Stimulated activated CD8-positive, alpha-beta memory T cell treated with anti-CD3 and anti-CD28 coated beads, Interleukin-15, amount 100 ng/mL, for 4 hours (primary cell): ENCODE data around the gene COG3.
"Not testable (repeated sequence)": the region's sequence is repeated elsewhere in the genome, so short reads cannot be mapped to it uniquely, and the experiment has no call there.

Source experiments
- DNase-seq, 2 donors: peaks; one replicate each; pipeline ENCODE4 v3.0.0-alpha.2; 2020; ENCODE audit warnings: low read depth in 2 of 2

COG3 gene

GRCh38 chr13:45464687-45465453, at the start of gene COG3:
COG3 (plus strand) TSS chr13:45464939; CDS start chr13:45465037, 98 bp downstream.
- DNase-seq = peak; percentile 86 to 90

GRCh38 chr13:45415112-45415511, 49.6 kb upstream of the COG3 start:
- DNase-seq = no peak

GRCh38 chr13:45416516-45417128, 48.1 kb upstream of the COG3 start:
- DNase-seq = no peak

DNA sequence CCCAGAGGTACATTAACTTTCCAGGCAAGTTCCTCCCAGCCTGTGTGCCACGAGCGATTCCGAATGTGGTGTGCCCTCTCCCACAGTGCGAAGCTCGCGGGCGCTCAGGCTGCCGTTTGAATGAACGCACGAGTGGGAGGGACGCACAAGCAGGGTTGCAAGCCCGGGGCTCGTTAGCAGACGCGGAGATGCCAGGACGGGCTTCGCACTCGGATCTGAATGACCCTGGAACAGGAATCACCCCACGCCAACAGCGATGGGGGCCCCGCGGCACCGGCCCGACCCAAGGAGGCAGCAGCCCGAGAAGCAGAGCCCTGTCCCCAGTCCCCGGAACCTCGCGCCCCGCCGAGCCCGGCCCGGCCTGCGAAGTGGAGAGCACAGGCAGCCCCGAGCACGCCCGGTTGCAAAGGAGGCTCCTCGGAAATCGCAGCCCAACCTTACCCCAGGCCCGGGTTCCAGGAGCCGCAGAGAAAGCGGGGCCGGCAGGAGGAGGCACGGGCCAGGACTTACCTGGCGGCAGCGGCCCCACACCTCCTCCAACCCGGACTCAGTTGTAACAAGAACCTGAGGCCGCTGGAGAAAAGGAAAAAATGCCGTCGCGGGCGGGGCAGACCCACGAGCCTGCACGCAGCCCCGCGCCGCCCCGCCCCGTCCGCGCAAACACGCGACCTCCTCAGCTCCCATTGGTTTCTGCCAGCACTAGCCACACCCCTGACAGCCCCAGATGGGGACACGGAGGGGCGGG, 46.8 kb upstream of the COG3 start, which contains the start of gene SLC25A30:
Gene SLC25A30 (minus strand): TSS at position 584 of the 745 bp plus-strand sequence. CDS start 6,948 bp downstream, outside the sequence.
- DNase-seq = peak; percentile 84 to 87

- DNase-seq = not testable (repeated sequence)
Measured at GRCh38 chr13:45419389-45419788, 45.4 kb upstream of the COG3 start.

DNA sequence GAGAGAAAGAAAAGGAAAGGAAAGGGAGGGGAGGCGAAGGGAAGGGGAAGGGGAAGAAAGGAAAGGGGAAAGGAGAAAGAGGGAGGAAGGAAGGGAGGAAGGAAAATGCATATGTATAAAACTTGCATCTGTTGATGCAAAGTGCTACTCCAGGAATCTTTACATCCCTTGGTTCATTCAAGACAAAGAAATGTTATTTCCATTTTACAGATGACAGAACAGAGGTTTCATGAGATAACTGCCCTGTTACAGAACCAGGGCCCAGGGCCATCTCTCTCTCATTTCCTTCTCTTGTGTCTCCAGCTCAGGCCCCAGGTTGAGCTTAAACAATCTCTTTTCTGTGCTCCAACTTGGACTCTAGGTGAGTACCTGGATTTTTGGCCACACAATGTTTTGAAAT, 44.8 kb upstream of the COG3 start:
- DNase-seq = no peak

DNA sequence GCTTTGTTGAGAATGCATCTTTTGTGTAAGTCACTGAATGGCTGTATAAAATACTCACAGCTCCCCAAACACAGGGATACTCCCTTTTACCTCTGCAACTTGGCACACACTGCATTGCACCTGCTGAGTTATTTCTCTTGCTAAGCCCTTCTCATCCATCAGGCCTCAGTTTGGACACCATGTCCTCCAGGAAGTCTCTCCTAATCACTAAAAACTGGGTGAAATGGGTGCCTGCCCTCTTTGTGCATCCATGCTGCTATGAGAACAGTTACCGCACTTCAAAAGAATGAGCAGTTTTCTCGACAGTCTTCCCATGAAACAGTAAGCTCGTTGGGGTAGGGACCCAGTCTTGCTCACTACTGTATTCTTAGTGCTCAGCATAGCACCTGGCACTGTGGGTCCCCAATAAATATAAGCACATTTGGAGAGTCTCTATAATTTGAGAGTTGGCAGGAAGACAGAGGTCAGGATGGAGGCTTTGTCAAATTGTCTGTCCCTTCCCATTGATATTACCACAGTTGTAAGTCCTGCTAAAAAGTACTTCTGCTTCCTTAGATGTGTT, 41.9 kb upstream of the COG3 start:
- DNase-seq = no peak

DNA sequence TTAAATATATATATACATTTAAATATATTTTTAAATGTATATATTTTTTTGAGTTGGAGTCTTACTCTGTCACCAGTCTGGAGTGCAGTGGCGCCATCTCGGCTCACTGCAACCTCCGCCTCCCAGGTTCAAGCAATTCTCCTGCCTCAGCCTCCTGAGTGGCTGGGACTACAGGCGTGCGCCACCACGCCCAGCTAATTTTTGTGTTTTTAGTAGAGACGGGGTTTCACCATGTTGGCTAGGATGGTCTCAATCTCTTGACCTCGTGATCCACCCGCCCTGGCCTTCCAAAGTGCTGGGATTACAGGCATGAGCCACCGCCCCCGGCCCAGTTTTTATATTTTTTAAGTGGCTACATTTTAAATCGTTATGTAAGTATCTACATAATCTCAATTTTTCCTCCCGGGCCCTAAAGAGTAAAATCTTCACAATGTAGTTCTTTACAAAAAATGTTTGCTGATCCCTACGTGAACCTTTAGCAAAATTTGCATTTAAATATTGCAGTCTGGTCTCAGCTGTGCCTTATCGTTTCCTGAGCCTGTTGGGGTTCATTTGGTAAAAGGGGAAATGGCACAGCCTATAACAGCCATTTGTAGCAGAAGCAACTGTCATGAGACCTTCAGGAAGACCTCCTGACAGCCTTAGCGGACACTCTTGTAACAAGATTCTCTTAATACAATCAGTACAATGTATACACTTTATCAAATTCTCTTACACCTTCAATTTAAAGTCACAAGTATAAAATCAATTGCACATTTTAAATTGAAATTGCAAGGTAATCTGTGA, 38.5 kb upstream of the COG3 start:
- DNase-seq = not testable (repeated sequence)

DNA sequence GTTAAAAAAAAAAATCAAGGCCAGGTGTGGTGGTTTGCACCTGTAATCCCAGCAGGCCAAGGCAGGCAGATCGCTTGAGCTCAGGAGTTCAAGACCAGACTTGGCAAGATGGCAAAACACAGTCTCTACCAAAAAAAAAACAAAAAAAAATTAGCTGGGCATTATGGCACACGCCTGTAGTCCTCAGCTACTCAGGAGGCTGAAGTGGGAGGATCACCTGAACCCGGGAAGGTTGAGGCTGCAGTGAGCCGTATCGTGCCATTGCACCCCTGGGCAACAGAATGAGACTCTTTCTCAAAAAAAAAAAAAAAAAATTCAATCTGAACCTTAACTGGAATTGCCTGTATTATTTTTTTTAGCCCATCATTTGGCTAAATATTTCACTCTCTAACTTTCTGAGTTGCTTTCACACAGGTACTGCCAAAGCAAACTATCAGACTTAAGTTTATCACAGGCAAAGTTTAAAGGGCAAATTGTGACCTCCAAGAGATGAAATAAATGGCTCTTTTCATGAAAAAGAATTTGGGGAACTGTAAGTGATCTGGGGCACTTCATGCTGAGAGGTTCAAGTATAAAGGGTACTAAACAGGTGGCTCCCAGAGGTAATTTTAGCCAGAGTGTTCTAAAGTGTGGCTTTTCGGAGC, 31.9 kb upstream of the COG3 start:
- DNase-seq = no peak

DNA sequence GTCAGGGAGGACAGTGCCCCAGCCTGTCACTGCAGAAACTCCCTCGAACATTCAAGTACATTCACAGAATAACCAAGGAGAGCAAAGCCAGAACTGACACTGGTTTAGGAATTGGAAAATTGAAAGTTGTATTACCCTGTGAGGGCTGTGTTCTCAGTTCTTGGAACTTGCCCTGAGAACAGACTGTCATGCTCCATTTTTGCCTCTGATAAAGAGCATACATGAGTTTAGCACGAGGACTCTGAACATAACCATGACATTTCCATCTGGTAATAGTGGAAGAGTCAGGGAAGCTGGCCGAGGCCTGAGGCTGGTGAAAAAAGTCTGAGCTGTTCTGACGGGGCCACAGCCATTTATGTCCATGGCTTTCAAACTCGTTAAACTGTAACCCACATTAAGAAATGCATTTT, 31.4 kb upstream of the COG3 start:
- no peak for DNase-seq

GRCh38 chr13:45434556-45435371, 30.0 kb upstream of the COG3 start:
- DNase-seq = no peak

GRCh38 chr13:45436332-45436731, 28.4 kb upstream of the COG3 start:
- DNase-seq = no peak

- no peak for DNase-seq
Measured at GRCh38 chr13:45436953-45437352, 27.8 kb upstream of the COG3 start.

DNA sequence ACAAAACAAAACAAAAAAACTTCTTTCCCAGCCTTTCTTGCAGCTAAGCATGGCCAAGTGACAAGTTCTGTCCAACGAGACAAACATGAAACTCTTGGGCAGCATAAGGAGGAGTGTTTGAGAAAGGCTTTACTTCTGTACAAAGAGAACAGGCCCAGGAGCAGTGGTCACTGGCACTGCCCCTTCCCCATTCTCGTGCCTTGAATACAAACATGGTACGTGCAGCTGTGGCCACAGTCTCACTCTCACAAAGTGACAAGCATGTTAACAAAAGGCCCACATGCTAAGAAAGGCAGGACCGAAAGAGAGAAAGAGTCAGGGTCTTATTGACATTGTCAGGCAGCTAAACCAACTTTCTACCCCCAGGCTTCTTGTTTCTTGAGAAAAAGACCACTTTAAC, 26.8 kb upstream of the COG3 start:
- no peak for DNase-seq

GRCh38 chr13:45439008-45439407, 25.7 kb upstream of the COG3 start:
- no peak for DNase-seq

DNA sequence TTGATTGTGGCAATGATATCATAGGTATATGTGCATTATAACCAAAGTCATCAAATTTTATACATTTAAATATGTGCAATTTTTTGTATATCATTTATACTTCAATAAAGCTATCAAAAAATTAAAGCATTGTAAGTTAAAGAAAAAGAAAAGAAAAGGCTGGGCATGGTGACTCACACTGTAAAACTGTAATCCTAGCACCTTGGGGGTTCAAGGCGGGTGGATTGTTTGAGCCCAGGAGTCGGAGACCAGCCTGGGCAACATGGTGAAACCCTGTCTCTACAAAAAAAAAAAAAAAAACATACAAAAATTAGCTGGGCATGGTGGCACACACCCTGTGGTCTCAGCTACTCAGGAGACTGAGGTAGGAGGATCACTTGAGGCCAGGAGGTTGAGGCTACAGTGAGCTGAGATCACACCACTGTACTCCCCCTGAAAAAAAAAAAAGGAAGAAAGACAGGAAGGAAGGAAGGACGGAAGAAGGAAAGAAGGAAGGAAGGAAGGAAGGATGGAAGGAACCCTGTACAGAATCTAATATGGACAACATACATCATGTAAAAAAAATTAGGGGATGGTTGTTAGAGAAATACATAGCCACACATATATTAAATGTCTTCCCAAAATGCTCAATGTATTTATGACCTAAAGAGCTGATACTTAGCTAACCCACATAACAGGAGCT, 24.8 kb upstream of the COG3 start:
- DNase-seq = no peak

GRCh38 chr13:45441633-45442032, 23.1 kb upstream of the COG3 start:
- no peak for DNase-seq

DNA sequence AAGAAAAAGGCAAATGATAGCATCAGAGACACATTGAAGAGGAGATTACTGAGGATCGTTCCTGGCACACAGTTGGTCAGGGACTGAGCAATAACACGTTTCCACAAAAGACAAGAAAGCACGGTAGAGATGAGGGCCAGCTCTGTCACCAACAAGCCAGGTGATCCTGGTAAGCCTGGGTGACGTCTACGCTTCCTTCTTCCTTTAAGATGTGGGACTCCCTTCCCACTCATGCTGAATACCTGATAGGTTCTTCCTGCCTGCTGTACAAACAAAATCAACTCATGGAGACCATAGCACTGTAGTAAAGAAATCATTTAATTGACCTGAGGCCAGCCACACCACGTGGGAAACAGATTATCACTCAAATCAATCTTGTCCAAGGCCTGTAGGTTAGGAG, 19.7 kb upstream of the COG3 start:
- no peak for DNase-seq

DNA sequence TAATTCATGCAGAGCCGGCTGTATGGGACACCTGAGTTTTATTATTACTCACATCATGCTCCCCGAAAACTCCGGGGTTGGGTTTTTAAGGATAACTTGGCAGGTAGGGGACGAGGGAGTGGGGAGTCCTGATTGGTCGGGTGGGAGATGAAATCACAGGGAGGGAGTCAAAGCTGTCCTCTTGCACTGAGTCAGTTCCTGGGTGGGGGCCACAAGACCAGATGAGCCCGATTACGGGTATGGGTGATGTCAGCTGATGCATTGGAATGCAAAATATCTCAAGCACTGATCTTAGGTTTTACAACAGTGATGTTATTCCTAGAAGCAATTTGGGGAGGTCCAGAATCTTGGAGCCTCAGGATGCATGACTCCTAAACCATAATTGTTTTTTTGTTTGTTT, 18.6 kb upstream of the COG3 start:
- no peak for DNase-seq
